HG02623 (cell line): ENCODE measurements around the gene CECR2.

ENCODE experiments used
- ATAC-seq: cut with Tn5 transposase; IDR thresholded peaks from one replicate; pipeline ENCODE4 v1.9.1; 2021; ENCODE audit warnings: moderate library complexity; ENCODE audit not compliant: unreplicated experiment

Gene CECR2

DNA sequence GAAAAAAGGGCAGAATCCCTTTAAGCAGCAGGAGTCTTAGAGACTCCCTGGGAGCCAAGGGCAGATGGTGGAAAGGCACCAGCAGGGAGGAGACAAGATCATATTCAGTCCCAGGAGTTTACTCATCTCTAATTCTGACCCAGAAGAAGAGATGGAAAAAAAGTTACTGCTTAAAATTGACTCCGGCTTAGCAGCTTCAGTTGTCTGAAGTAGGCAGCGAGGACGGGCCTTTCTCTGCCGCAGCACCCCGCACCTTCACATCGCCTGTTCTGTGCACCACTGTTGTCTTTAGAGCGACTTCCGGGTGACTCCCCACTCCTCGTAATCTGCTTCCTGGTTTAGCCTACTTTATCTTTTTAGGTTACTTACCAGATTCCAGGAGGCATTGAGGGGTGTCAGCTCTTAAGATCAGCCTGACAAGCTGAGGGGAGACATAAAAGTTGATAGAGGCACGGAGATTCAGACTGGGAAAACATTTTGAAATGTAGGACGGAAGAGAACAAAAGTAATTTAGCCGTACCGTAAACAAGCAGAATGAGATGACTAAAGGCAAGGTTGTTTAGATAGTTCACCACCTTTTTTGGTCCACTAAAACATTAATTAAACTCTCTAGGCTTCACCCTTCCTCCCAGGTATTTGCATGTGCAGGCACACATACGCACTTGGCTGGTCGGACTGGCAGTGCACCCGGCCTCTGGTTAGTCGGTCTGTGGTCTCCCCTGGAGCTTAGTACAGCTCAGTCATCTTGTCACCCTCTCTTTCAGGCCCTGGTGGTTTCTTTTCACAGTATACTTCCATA lies 74.3 kb downstream of the CECR2 start:
- no peak for ATAC-seq

DNA sequence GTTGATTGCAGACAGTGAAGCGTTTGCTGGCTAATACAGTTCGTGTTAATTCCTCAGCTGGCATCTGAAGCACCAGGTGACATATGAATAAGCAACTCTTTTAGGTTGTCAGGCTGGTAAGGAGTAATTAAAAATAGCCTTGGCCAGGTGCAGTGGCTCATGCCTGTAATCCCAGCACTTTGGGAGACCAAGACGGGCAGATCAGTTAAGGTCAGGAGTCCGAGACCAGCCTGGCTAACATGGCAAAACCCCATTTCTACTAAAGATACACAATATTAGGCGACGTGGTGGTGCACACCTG lies 74.9 kb downstream of the CECR2 start:
- no peak for ATAC-seq

DNA sequence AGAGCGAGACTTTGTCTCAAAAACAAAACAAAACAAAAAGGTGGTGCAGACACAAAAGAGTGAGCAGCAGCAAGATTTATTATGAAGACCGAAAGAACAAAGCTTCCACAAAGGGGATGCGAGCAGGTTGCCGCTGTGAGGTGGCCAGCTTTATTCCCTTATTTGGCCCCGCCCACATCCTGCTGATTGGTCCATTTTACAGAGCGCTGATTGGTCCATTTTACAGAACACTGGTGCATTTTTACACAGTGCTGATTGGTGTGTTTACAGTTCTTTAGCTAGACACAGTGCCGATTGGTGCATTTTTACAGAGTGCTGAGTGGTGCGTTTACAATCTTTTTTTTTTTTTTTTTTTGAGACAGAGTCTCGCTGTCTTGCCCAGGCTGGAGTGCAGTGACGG lies 77.4 kb downstream of the CECR2 start:
- no peak for ATAC-seq

DNA sequence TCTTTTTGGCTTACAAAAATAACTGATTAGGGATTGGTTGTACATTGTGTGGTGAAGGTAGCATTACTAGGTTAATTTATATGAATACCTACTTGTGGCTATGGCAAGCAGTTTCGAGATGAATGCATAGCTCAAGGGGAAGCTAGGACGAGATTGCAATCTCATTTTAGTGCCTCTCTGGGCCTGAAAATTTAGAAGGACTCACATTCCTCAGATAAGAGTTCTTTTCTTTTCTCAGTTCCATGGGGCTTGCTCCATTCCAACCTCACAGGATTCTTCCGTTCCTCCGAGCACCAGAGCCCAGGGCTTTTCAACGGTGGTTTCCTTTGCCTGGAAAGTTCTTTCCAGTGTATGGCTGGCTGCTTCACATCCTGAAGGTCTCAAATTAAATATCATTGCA lies 82.1 kb downstream of the CECR2 start:
- no peak for ATAC-seq

DNA sequence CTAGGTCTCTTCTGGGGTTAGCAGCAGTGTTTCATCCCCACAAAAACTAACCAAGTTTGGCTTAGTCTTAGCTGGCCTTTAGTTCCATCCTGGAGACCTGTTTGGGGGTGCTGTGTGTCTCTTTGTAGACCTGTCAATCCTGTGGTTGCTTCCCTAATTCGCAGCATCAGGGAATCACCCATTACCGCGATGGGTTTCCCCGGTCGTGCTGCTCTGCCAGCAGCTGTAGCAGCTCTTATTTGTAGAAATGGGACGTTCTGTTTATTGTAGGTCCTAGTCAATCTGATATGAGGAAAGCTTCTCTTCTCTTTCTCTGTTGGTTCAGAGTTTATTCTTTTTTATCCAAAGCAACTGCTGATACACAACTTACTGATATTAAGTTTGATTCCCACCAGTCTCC lies 91.6 kb downstream of the CECR2 start:
- ATAC-seq = no peak

DNA sequence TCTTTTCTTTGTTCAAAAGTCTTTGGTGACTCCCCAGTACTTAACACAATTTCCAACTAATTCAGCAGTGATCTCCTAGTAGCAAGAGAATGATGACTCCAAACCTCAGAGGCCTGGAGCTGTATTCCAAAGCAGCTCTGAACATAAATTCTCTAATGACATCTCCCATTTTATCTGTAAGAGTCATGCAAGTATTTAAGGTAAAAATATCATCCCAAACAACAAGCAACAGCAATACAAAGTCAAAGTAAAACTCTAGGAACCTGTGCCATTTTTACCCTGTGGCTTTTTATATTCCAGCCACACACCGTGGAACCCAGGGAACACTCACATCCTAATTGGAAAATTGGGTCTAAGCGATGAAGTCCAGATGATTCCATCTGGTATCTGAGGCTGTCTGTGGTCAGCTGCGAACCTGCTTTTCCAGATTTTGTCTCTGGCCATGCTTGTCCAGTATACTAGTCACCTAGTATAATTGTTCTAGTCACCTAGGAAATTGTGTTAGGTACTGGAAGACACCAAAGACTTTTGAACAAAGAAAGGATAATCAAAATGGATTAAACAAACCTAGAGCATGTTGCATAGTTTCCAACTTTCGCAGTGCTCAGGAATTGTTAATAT lies 101.7 kb downstream of the CECR2 start:
- ATAC-seq = no peak

DNA sequence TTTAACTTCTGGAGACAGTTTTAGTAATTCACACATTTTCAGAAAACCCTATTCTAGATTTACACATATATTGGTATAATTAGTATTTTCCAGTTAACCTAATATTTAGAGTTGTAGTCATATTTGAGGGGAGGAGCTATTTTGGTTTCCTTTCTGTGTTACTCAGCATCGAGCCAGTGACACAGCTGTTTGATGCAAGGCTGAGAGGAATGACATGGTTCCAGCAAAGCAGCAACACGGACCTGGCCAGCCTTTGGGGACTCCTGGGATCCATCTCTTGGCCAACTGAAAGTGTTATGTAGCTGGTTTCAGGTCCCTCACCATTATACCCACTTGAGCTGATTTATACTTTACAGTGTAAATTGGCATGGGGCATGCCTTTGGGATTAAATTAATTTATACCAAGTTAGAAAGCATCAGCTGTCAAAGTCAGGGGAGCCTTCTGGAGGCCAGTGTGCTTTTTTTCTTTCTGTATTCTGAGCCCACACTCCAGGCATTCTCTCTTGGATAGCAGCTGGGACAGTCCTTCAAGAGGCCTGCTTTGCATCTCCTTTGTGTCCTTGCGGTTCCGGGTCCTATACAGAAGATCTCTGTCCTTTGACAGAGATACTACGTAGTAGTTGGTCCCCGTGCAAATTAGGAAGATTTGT lies 102.8 kb downstream of the CECR2 start:
- no peak for ATAC-seq

DNA sequence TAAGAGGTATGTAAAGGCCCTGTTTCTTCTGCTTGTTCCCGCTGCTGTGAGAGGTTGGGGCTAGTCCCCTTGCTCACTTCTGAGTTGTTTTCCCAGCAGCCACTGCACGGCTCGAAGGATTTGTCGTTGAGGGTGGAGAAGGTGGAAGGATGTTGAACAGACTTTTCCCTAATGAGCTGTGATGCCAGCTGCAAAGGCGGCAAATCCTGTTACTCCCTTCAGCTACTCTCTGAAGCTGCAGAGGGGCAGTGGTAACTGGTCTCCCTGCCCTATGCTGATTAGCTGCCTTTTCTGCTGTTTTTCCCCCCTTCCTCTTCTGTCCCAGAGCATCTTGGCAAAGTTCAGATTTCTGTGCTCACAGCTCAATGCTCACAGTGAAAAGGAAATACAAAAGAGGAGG lies 103.7 kb downstream of the CECR2 start:
- no peak for ATAC-seq

DNA sequence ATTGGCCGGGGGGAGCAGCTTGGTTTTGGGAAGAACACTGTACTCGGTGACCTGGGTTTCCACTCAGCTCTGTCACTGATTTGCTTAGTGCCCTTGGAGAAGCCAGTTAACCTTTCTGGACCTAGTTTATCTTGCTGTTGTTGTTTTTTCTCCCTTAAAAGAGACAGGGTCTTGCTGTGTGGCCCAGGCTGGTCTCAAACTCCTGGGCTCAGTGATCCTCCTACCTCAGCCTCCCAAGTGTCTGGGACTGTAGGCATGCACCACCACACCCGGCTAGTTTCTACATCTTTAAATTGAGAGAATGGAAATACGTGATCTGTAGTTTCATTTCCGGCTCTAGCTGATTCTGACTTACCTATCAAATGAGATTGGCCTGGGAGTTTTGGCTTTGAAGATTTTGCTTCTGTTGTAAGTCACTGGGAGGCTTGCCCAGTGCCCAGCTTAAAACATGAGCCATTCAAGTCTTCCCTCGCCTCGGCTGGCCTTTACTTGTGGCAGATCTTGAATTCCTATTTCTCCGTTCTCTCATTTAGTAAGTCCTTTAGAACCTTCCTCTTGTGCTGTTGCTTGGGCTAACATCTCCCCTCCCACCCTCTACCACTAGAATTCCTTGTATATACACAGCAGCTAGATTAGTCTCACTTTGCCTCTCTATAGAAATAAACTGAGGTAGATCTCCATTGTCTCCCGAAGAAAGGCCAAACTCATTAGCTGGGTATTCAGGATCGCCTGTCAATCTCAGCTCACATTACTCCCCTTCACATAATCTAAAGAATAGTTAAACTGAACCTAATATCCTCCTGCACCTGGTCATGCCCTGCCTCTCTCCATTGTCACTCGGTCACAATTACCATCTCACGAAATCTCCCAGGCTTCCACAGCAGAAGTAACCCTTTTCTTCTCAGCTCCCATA lies 106.3 kb downstream of the CECR2 start:
- no peak for ATAC-seq

DNA sequence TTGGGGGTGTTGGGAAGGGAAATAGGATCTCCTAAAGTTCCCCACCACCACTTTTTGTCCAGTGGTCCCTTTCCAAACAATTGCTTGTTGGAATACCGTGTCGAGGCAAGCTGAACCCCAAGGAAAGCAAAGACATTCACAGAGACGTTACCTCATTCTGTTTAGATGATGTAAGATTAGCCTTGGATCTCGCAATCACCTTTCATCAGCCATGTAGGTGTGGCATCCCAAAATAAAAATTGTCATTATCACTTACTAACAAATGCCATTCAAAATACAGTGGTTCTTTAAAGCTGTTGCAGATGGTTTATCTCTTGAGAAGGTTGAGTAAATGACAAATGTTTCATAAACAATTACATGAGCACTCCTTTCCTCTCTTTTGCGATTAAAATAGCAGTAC lies 107.6 kb downstream of the CECR2 start:
- ATAC-seq = no peak

DNA sequence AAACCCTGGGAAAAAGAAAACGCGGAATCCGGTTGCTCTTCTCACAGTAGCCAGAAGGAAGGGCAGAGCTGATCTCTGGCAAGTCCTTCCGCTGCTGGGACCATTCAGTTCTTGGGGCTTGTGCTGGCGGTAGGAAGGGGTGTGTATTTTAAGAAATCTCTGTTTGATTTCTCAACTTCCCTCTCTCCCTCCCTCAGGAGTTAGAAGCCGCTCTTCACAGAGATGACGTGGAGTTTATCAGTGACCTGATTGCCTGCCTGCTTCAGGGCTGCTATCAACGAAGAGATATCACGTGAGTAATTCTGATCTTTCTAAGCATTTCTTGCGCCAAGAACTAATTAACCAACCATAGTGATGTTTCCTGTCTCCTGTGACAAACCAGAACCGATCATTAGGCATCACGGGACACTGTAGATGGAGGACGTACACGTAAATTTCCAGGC lies 108.2 kb downstream of the CECR2 start:
- ATAC-seq = no peak

DNA sequence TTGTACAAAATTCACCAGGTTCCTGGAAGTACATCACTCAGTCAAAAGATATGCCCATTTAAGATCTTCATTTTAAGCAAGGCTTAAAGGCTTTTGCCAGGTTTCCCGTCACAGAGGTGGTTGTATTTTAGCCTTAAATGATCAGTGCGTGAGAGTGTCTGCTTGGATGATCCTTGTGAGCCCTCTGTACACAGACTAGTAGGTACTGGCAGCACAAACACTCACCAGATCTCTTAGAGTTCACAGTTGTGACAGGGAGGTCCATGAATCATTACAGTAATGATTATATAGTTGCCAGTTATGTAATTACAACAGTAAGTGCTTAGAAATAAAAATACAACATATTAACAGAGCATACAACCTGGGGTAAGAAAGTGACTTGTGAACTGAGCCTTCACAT lies 109.9 kb downstream of the CECR2 start:
- ATAC-seq = no peak

DNA sequence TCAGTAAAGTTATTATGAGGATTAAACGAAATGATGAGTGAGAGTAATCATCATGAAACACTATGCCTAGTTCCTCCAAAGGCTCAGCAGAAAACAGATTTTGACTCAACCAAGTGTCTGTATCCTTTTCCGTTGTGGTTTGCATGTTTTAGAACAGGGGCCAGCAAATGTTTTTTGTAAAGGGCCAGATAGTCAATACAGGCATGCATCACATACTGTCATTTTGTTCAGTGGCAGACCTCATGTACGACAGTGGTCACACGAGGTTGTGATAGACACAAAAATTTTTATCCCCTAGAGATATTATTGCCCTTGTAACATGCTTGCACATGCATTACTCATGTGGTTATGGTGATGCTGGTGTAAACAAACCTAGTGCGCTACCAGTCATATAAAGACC lies 112.2 kb downstream of the CECR2 start:
- no peak for ATAC-seq

DNA sequence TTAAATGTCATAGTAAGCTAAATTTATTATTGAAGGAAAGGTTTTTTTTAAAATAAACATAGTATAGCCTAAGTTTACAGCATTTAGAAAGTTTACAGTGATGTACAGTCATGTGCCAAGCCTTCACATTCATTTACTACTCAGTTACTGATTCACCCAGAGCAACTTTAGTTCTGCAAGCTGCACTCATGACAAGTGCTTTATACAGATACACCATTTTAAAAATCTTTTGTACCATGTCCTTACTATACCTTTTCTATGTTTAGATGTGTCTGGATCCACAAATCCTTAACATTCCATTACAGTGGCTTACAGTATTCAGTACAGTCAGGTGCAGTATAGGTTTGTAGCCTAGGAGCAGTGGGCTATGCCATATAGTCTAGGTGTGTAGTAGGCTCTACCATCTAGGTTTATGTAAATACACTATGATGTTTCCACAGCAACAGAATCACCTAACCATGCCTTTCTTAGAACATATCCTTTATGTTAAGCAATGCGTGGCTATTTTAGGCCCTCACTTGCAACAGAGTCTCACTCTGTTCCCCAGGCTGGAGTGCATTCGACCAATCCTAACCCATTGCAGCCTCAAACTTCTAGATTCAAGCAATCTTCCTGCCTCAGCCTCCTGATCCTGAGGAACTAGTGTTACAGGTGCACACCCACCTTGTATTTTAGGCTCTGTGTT lies 114.6 kb downstream of the CECR2 start:
- ATAC-seq = no peak

DNA sequence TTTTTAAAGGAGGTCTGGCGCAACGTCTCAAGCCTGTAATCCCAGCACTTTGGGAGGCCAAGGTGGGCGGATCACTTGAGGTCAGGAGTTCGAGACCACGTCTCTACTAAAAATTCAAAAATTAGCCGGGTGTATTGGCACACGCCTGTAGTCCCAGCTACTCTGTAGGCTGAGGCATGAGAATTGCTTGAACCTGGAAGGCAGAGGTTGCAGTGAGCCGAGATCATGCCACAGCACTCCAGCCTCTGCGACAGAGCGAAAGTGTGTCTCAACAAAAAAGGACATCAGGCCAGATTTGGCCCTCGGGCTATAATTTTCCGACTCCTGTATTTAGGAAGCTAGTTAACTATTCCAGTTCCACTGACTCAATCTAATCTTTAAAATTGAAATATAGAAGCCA lies 115.3 kb downstream of the CECR2 start:
- ATAC-seq = no peak

DNA sequence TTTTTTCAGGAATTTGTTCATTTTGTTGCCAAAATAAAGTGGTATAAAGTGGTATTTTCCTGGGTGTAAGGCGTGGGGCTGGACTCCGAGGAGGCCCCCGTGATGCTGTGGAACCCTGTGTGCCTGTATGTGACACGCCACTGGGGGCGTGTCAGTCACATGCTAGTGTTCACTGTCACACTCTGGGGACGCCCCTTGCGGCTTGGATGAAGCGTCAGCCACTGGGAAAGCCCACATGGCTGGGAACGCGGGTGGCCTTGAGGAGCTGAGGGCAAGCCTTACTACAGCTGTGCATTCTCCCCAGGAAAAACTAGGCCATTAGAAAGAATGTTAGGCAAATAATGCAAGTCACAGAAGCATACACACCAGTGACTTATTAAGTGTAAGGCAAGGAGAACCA lies 117.1 kb downstream of the CECR2 start:
- no peak for ATAC-seq

DNA sequence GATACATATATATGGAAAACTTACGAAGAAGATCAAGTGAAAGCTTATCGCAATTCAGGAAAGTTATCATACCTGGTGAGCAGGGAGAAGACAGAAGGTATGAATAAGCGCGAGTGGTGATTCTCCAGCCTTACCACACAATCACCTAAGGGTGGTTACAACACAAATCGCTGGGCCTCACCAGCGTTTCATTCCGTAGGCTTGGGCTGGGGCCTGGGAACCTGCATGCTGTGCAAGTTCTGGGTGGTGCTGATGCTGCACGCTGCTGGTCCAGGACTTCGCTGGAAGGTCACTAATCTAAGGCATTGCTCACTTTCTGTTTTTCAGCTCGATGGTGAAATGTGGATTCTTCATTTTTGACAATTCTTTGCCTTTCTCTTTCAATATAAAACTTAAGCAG lies 117.5 kb downstream of the CECR2 start:
- no peak for ATAC-seq

DNA sequence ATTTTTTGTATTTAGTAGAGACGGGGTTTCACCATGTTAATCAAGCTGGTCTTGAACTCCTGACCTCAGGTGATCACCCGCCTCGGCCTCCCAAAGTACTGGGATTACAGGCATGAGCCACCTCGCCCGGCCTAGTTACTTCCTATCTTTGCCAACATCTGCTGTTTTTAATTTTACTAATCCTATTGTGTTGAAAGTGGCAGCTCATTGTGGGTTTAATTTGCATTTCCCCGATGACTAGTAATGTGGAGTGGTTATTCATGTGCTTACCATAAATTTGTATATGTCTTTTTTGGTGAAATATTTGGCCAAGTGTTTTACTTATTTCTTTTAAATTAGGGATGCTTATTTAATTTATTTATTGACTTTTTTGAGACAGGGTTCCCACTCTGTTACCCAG lies 119.8 kb downstream of the CECR2 start:
- ATAC-seq = no peak

DNA sequence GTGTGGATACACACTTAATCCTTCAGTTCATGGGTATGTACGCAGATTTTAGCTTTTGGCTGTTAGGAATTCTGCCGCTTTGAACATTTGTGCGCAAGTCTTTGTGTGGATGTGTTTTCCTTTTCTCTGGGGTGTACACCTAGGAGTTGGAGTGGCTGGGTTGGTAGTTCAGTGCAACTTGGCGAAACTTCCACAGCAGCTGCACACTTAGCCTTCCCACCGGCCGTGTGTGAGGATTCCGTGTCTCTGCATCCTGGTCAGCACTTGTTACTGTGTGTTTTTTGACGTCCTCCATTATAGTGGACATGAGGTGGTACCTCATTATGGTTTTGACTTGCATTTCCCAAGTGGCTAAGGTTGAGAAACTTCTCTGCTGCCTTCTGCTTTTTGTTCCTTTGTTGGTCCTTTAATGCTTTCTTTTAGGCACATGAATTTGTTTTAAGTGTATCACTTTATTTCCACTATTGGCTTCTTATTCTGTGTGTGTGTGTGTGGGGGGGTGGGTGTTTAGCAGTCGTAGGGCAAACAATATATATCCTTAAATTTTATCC lies 121.9 kb downstream of the CECR2 start:
- no peak for ATAC-seq

DNA sequence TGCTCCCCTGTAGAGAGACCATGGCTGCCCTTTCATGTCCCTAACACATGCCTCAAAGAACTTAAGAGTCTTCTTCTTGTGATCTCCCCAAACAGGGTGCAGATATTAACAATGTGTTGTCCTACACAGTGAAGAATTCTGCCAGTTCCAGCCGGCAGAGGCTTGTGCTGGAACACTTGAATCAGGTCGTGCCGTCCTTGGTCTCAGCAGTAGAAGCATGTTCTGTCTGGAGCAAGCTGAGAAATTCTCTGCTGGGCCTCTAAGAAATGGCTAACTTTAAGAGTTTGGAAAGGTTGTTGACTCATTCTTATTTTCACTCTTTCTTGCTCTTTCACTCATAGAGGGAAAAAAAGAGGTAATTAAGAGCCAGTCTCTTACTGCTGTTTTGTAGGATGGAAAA lies 123.0 kb downstream of the CECR2 start:
- no peak for ATAC-seq
